ENCODE data around the gene LZTFL1.

LZTFL1 gene

GRCh38 chr3:45782381-45782780, 59.5 kb downstream of the LZTFL1 start:
- no peak for DNase-seq

GRCh38 chr3:45781841-45782240, 60.1 kb downstream of the LZTFL1 start:
- no peak for DNase-seq

- no peak for DNase-seq
Measured at GRCh38 chr3:45781271-45781670, 60.6 kb downstream of the LZTFL1 start.

GRCh38 chr3:45779746-45780735, 61.9 kb downstream of the LZTFL1 start:
- no peak for DNase-seq

GRCh38 chr3:45778761-45779201, 63.1 kb downstream of the LZTFL1 start:
- no peak for DNase-seq

GRCh38 chr3:45777746-45778386, 64.1 kb downstream of the LZTFL1 start:
- DNase-seq: no peak

- DNase-seq: no peak
Measured at GRCh38 chr3:45777111-45777745, 64.7 kb downstream of the LZTFL1 start.

- DNase-seq: peak; percentile 75
Measured at GRCh38 chr3:45776611-45777010, 65.3 kb downstream of the LZTFL1 start.

- DNase-seq: no peak
Measured at GRCh38 chr3:45776301-45776595, 65.7 kb downstream of the LZTFL1 start.

GRCh38 chr3:45775571-45776300, 66.2 kb downstream of the LZTFL1 start:
- no peak for DNase-seq

- DNase-seq: no peak
Measured at GRCh38 chr3:45774581-45775521, 67.1 kb downstream of the LZTFL1 start.

GRCh38 chr3:45773714-45774449, 68.0 kb downstream of the LZTFL1 start:
- no peak for DNase-seq

All from NCI-H1092 (cell line).